ENCODE results near the gene IL25.
"Not testable (repeated sequence)": the region's sequence is repeated elsewhere in the genome, so short reads cannot be mapped to it uniquely, and the experiment has no call there.

IL25 gene

GRCh38 chr14:23376482-23377197 is 4.0 kb downstream of the IL25 start, which contains the start of gene CMTM5:
Gene CMTM5, plus strand, starts transcription at chr14:23377046. Its CDS starts 206 bp downstream, at chr14:23377252.
- no peak for DNase-seq

DNA sequence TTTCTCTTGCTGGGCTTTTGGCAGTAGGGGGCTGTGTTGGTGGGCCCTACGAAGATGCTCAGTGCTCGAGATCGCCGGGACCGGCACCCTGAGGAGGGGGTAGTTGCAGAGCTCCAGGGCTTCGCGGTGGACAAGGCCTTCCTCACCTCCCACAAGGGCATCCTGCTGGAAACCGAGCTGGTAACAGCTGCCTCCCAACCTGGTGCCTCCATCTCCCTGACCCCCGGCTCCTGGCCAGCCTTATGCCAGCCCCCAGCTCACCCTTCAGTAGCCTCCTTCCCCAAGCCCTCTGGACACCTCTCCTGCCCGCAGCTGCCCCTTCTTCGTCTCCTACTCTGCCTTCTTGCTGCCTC is 4.6 kb downstream of the IL25 start:
- no peak for DNase-seq

DNA sequence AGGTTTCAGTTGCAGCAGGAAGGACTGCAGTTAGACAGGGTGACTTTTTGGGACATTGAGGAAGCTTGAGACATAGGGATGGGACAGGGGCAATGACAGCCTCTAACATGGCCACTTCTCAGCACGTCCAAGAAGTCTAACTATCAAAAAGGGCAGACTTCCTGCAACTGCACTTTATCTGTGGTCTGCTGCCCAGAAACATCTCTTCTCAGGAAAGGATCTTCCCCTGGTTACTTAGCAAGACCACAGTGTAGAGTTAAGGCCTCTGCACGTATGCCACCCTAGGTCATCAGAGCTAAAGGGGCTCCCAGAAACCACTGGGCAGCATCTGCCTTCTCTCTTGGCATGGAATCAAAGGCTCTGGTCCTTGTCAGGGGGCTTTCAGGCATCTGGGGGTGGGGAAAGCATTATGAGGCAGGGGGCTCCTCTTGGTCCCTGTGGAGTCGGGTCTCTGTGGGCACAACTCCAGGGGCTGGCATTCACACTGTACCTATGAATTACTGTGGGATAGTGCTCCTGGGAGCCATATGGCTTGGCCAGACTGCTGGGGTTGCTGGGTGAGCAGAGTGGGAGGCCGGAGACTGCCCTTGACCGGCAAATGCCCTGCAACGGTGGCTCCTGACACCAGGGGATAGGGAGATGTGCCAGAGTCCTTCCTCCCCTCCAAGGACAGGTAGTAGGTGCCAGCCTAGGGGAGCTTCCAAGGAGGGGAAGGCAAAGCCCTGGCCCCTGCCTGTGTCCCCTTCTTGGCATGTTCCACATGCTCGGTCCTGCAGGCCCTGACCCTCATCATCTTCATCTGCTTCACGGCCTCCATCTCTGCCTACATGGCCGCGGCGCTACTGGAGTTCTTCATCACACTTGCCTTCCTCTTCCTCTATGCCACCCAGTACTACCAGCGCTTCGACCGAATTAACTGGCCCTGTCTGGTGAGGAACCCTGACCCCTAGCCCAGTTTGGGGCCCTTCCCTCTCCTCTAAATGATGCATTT is 5.3 kb downstream of the IL25 start:
- DNase-seq = no peak

GRCh38 chr14:23378612-23379220 is 6.1 kb downstream of the IL25 start:
- DNase-seq = no peak

GRCh38 chr14:23379366-23380196 is 7.0 kb downstream of the IL25 start:
- peak; percentile 43 for DNase-seq

- DNase-seq = no peak
These were observed 7.7 kb downstream of the IL25 start for GRCh38 chr14:23380197-23380914.

DNA sequence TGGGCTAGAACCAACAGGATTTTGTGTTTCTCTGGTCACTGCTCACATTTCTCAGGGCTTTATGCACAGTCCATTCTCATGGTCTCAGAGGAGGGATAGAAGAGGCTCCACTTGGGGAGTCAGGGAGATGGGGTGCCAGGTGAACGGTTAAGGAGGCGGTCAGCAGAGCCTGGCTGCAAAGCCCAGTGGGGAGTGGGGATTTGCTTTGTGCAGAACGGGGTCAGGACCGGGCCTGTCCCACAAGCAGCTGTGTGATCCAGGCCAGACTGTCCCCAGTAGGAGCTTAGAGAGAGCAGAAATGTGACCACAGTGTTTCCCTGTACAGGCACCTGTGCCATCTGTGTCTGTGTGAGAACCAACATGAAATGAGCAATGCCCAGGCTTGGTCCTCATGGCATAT is 8.4 kb downstream of the IL25 start:
- no peak for DNase-seq

- no peak for DNase-seq
These were observed 9.3 kb downstream of the IL25 start for GRCh38 chr14:23381871-23382270.

- DNase-seq = no peak
These were observed 9.7 kb downstream of the IL25 start for GRCh38 chr14:23382276-23382675.

DNA sequence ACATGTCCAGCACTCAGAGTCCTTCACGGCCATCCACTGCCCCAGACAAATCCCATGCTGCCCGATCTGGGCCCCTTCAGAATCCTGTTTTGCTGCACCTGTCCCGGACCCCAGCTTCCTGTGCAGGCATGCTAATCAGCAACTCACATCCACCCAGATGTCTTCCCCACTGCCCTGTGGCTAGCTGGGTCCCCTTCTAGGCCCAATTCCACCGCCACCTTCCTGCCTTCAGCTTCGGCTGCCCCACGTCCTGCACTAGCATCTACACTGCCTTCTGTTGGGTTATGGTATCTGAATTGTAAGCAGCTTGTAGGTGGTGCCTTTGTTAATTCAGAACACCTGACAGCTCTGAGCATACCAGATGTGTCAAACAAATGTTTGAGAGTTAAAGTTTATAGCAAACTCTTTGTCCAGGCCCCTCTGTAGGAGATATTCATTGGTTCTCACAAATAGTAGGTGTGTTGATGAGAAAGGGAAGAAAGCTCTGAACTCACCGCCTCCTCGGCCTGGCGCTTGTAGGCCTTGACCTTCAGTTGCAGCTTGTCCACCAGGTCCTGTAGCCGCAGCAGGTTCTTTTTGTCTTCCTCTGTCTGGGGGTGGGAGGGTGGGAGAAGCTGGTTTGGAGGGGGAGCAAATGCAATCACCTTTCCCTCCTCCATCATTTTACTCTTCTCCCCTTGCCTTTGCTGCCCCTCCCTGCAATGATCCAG is 10.3 kb downstream of the IL25 start:
- no peak for DNase-seq

DNA sequence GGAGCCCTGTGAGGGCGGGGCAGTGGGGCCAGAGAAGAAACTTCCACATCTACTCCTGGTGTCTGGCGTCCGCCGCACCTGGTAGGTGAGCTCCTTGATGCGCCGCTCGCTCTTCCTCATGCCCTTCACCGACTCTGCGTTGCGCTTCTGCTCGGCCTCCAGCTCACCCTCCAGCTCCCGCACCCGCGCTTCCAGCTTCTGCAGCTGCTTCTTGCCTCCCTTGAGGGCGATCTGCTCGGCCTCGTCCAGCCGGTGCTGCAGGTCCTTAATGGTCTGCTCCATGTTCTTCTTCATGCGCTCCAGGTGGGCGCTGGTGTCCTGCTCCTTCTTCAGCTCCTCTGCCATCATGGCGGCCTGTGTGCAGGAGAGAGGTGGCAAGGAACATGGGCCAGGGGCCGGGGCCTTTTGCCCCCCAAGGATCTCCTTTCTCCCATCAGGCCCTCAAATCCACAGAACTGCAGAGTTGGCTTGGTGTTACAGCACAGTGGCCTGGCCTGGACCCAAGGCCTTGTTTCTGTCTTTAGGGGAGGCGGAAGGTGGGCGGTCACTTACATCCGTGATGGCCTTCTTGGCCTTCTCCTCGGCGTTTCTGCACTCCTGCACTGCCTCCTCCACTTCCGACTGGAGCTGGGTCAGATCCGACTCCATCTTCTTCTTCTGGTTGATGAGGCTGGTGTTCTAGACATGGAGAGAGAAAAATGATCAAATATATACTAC is 11.9 kb downstream of the IL25 start:
- no peak for DNase-seq

DNA sequence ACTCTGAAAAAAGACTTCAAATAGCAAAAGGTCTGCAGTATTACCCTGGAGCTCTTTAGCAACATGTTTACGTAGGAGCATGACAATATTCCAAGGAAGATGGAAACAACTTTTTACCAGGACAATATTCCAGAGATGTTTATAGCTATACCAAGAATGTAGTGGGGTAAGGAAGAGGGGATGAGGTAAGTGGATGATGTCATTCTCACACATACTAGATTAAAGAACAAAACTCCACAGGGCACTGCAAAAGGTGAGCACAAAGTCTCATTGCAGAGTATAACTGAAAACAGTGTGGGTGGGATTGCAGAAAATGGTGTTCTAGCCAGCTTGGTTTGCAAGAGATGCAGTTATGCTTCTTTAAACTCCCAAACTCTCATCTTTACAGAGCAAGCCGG is 12.6 kb downstream of the IL25 start:
- no peak for DNase-seq

- peak; percentile 12 for DNase-seq
These were observed 13.1 kb downstream of the IL25 start for GRCh38 chr14:23385642-23386265.

DNA sequence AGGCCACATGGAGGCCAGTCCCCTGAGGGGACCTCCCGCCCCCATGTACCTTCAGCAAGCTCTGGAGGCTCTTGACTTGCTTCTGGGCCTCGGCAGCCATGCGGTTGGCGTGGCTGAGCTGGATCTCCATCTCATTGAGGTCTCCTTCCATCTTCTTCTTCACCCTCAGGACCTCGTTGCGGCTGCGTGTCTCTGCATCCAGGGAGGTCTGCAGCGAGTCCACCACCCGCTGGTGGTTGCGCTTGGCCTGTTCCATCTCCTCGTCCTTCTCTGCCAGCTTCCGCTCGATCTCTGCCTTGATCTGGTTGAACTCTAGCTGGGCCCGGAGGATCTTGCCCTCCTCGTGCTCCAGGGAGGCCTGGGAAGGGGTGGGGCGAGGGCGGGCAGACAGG is 13.7 kb downstream of the IL25 start:
- DNase-seq = not testable (repeated sequence)

GRCh38 chr14:23386999-23387398 is 14.4 kb downstream of the IL25 start:
- no peak for DNase-seq

- DNase-seq = no peak
These were observed 15.6 kb downstream of the IL25 start for GRCh38 chr14:23387916-23388882.

GRCh38 chr14:23388996-23389395 is 16.4 kb downstream of the IL25 start:
- DNase-seq = no peak

DNA sequence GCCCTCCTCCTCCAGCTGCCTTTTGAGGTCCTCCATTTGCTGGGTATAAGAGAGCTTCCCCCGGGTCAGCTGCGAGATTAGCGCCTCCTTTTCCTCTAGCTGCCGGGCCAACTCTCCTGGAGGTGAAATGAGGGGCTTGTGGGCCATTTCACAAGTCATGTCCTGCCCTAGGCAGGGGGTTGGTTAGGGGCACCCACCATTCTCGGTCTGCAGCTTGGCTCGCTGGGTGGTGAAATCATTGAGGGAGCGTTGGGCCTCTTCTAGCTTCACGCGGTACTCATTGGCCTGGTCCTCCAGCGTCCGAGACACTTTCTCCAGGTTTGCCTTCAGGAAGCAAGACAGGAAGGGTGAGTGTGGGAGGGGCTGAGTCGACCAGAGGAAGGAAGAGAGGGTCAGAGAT is 16.8 kb downstream of the IL25 start:
- no peak for DNase-seq

- DNase-seq = not testable (repeated sequence)
These were observed 17.3 kb downstream of the IL25 start for GRCh38 chr14:23389871-23390270.

All from NCI-H146 (cell line).